Type B pancreatic cell (in vitro differentiated cells): ENCODE data around the gene A1CF. TPM values are rescaled to one million over a fixed set of nuclear protein-coding genes. Genes with fewer than 3 reads are reported as not detected.

Experiments
- total RNA-seq: library from RNA; stranded (reverse); gene quantifications from 2 replicates; pipeline ENCODE4 v1.2.1, GENCODE V29; 2021; ENCODE audit warnings: low replicate concordance

Gene A1CF
- total RNA-seq, 1 donor from 2014 or later: 12.1 TPM

Other genes with a start within 250 kb of the A1CF start
- gene ASAH2B, start 145.7 kb downstream of the A1CF start, total RNA-seq: 3.7 and 6.0 TPM in 2 replicates
- 7.4 and 12.3 TPM in 2 replicates for gene PRKG1, start 188.9 kb upstream of the A1CF start, total RNA-seq